ENCODE results near the gene LMOD3.

Gene LMOD3

GRCh38 chr3:69081583-69082262, 40.7 kb downstream of the LMOD3 start:
- H2BK12ac ChIP-seq (ENCODE audit: low read length), result no peak overlapping the region
- H2AK5ac ChIP-seq (ENCODE audit: low read depth, low read length), result no peak overlapping the region
- no peaks in the 10 kb centered on the region for H3K27me3 ChIP-seq (ENCODE audit: control insufficient read depth in 3 of 3, insufficient read depth in 3 of 3, low read depth in 1 of 3, low read length in 3 of 3)
- no peak for DNase-seq (ENCODE audit: low spot score)
- no peak overlapping the region for H3K4ac ChIP-seq (ENCODE audit: low read length)
- no peak overlapping the region for H4K91ac ChIP-seq (ENCODE audit: low read depth, low read length, poor library complexity)
- H3K27ac ChIP-seq (replicated peaks; ENCODE audit: low read length), result no peak overlapping the region
- no CpG with 5 or more reads among the region's 5 CpGs for WGBS, 2 donors (ENCODE audit: extremely low coverage in 2 of 2, insufficient read length in 2 of 2, insufficient replicate concordance in 1 of 2)
- no peak overlapping the region for H2BK5ac ChIP-seq (ENCODE audit: low read length)
- no peak overlapping the region for H2BK15ac ChIP-seq (ENCODE audit: low read length)
- no peak overlapping the region for H3K4me2 ChIP-seq (ENCODE audit: insufficient read depth, low read length, poor library complexity, severe bottlenecking)
- no peak overlapping the region for H3K4me3 ChIP-seq (ENCODE audit: low read length in 2 of 2)
- no peak overlapping the region for H3K9ac ChIP-seq (ENCODE audit: low read depth, low read length, poor library complexity)
- no peak overlapping the region for H2BK120ac ChIP-seq (ENCODE audit: low read depth, low read length)
- no peak overlapping the region for H2AFZ ChIP-seq (ENCODE audit: low read length)
- peaks cover 14 to 29% of the 10 kb centered on the region in 2 donors for H3K4me1 ChIP-seq (ENCODE audit: control insufficient read depth in 2 of 2, insufficient read depth in 1 of 2, low read depth in 1 of 2, low read length in 2 of 2)
- no peak overlapping the region for H3K18ac ChIP-seq (ENCODE audit: low read length)
- H3K9me3 ChIP-seq (replicated peaks in 1 of 2; ENCODE audit: control insufficient read depth in 2 of 2, insufficient read depth in 1 of 2, low read depth in 1 of 2, low read length in 2 of 2), result no peaks in the 10 kb centered on the region
- no peak overlapping the region for H3K14ac ChIP-seq (ENCODE audit: low read length)
- H3K23ac ChIP-seq (ENCODE audit: low read depth, low read length, poor library complexity), result no peak overlapping the region
- H4K8ac ChIP-seq (ENCODE audit: low read depth, low read length), result no peak overlapping the region
- H3K79me1 ChIP-seq (ENCODE audit: low read depth, low read length), result peaks cover 4% of the 10 kb centered on the region
- peaks cover 0 to 16% of the 10 kb centered on the region in 2 donors for H3K36me3 ChIP-seq (replicated peaks in 1 of 2; ENCODE audit: control insufficient read depth in 2 of 2, insufficient read depth in 2 of 2, low read length in 2 of 2)

GRCh38 chr3:69080233-69080920, 42.0 kb downstream of the LMOD3 start, which contains the start of gene UBA3:
Gene UBA3, minus strand, starts transcription at chr3:69080365. Its CDS starts 12 bp downstream, at chr3:69080353.
- H3K27me3 ChIP-seq (ENCODE audit: control insufficient read depth in 3 of 3, insufficient read depth in 3 of 3, low read depth in 1 of 3, low read length in 3 of 3), result no peaks in the 10 kb centered on the region
- no peak within 1 kb of the TSS for H3K27ac ChIP-seq (replicated peaks; ENCODE audit: low read length)
- peak within 1 kb of the TSS; percentile 96 for H3K23ac ChIP-seq (ENCODE audit: low read depth, low read length, poor library complexity)
- no peak within 1 kb of the TSS for H4K91ac ChIP-seq (ENCODE audit: low read depth, low read length, poor library complexity)
- H3K9me3 ChIP-seq (replicated peaks in 1 of 2; ENCODE audit: control insufficient read depth in 2 of 2, insufficient read depth in 1 of 2, low read depth in 1 of 2, low read length in 2 of 2), result no peaks in the 10 kb centered on the region
- H2BK5ac ChIP-seq (ENCODE audit: low read length), result no peak within 1 kb of the TSS
- H3K4me1 ChIP-seq (ENCODE audit: control insufficient read depth in 2 of 2, insufficient read depth in 1 of 2, low read depth in 1 of 2, low read length in 2 of 2), result peaks cover 5 to 21% of the 10 kb centered on the region in 2 donors
- H3K79me1 ChIP-seq (ENCODE audit: low read depth, low read length), result peaks cover 4% of the 10 kb centered on the region
- no peak within 1 kb of the TSS for H2AK5ac ChIP-seq (ENCODE audit: low read depth, low read length)
- no peak within 1 kb of the TSS for H2BK15ac ChIP-seq (ENCODE audit: low read length)
- no peak within 1 kb of the TSS for H2BK12ac ChIP-seq (ENCODE audit: low read length)
- H3K18ac ChIP-seq (ENCODE audit: low read length), result peak within 1 kb of the TSS; percentile 73
- H3K36me3 ChIP-seq (replicated peaks in 1 of 2; ENCODE audit: control insufficient read depth in 2 of 2, insufficient read depth in 2 of 2, low read length in 2 of 2), result peaks cover 0 to 29% of the 10 kb centered on the region in 2 donors
- no peak within 1 kb of the TSS for H3K4ac ChIP-seq (ENCODE audit: low read length)
- no peak within 1 kb of the TSS for H3K14ac ChIP-seq (ENCODE audit: low read length)
- peak; percentile 77 for DNase-seq (ENCODE audit: low spot score)
- peak within 1 kb of the TSS; percentile 73 for H2BK120ac ChIP-seq (ENCODE audit: low read depth, low read length)
- peak within 1 kb of the TSS; percentile 87 to 89 for H3K4me3 ChIP-seq (ENCODE audit: low read length in 2 of 2)
- H3K4me2 ChIP-seq (ENCODE audit: insufficient read depth, low read length, poor library complexity, severe bottlenecking), result peak within 1 kb of the TSS; percentile 59
- WGBS, 2 donors (ENCODE audit: extremely low coverage in 2 of 2, insufficient read length in 2 of 2, insufficient replicate concordance in 1 of 2), result no CpG with 5 or more reads among the region's 37 CpGs
- peak within 1 kb of the TSS; percentile 85 for H2AFZ ChIP-seq (ENCODE audit: low read length)
- H3K9ac ChIP-seq (ENCODE audit: low read depth, low read length, poor library complexity), result peak within 1 kb of the TSS; percentile 65
- H4K8ac ChIP-seq (ENCODE audit: low read depth, low read length), result no peak within 1 kb of the TSS

- Histone ChIP-seq H3K18ac (ENCODE audit: low read length) (peak overlapping the region; percentile 73), H4K8ac (ENCODE audit: low read depth, low read length) (no peak overlapping the region), H3K14ac (ENCODE audit: low read length) (no peak overlapping the region), H3K4me2 (ENCODE audit: insufficient read depth, low read length, poor library complexity, severe bottlenecking) (peak overlapping the region; percentile 59), H3K4ac (ENCODE audit: low read length) (no peak overlapping the region), H2AK5ac (ENCODE audit: low read depth, low read length) (no peak overlapping the region), H3K36me3 (replicated peaks in 1 of 2; ENCODE audit: control insufficient read depth in 2 of 2, insufficient read depth in 2 of 2, low read length in 2 of 2) (peaks cover 0 to 38% of the 10 kb centered on the region in 2 donors), H3K4me3 (ENCODE audit: low read length in 2 of 2) (peak overlapping the region; percentile 87 to 89), H3K27me3 (ENCODE audit: control insufficient read depth in 3 of 3, insufficient read depth in 3 of 3, low read depth in 1 of 3, low read length in 3 of 3) (no peaks in the 10 kb centered on the region), H3K23ac (ENCODE audit: low read depth, low read length, poor library complexity) (no peak overlapping the region), H2BK15ac (ENCODE audit: low read length) (no peak overlapping the region), H2BK5ac (ENCODE audit: low read length) (no peak overlapping the region), H3K27ac (replicated peaks; ENCODE audit: low read length) (no peak overlapping the region), H2BK12ac (ENCODE audit: low read length) (no peak overlapping the region), H3K9me3 (replicated peaks in 1 of 2; ENCODE audit: control insufficient read depth in 2 of 2, insufficient read depth in 1 of 2, low read depth in 1 of 2, low read length in 2 of 2) (no peaks in the 10 kb centered on the region), H3K4me1 (ENCODE audit: control insufficient read depth in 2 of 2, insufficient read depth in 1 of 2, low read depth in 1 of 2, low read length in 2 of 2) (peaks cover 4 to 21% of the 10 kb centered on the region in 2 donors), H3K9ac (ENCODE audit: low read depth, low read length, poor library complexity) (peak overlapping the region; percentile 65), H4K91ac (ENCODE audit: low read depth, low read length, poor library complexity) (no peak overlapping the region), H2AFZ (ENCODE audit: low read length) (peak overlapping the region; percentile 85), H2BK120ac (ENCODE audit: low read depth, low read length) (peak overlapping the region; percentile 73), H3K79me1 (ENCODE audit: low read depth, low read length) (peaks cover 4% of the 10 kb centered on the region)
- DNase-seq (ENCODE audit: low spot score), result no peak
- WGBS, 2 donors (ENCODE audit: extremely low coverage in 2 of 2, insufficient read length in 2 of 2, insufficient replicate concordance in 1 of 2), result no CpG with 5 or more reads among the region's 29 CpGs
These were observed 42.9 kb downstream of the LMOD3 start for GRCh38 chr3:69079269-69080159.
